ENCODE results near the gene SPNS1.

The SPNS1 gene

DNA sequence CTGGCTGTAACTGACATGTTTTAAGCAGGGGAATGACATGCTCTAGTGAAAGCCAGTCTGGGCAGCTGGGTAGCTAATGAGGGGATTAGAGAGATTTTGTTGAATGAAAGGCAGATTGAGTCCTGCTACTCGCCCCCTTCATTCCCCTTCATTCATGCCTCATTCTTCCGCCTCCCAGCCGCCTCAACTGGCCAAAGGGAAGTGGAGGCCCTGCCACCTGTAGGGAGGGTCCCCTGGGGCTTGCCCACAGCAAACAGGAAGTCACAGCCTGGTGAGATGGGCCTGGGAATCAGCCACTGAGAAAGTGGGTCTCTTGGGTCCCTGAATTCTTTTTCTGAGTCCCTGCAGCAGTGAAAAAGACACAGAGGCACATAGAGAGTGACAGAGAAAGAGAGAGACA lies 43.9 kb upstream of the SPNS1 start:
- peak overlapping the region in 2 of 3 experiments; percentile 12 to 31 for H3K27ac Mint-ChIP-seq
- no peaks in the 10 kb centered on the region for H3K9me3 Mint-ChIP-seq
- TF ChIP-seq, protein P1, sequence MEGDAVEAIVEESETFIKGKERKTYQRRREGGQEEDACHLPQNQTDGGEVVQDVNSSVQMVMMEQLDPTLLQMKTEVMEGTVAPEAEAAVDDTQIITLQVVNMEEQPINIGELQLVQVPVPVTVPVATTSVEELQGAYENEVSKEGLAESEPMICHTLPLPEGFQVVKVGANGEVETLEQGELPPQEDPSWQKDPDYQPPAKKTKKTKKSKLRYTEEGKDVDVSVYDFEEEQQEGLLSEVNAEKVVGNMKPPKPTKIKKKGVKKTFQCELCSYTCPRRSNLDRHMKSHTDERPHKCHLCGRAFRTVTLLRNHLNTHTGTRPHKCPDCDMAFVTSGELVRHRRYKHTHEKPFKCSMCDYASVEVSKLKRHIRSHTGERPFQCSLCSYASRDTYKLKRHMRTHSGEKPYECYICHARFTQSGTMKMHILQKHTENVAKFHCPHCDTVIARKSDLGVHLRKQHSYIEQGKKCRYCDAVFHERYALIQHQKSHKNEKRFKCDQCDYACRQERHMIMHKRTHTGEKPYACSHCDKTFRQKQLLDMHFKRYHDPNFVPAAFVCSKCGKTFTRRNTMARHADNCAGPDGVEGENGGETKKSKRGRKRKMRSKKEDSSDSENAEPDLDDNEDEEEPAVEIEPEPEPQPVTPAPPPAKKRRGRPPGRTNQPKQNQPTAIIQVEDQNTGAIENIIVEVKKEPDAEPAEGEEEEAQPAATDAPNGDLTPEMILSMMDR (IDR thresholded peaks at IDR 0.05; ENCODE audit: unreplicated experiment in 3 of 3): no peak
- H3K36me3 Mint-ChIP-seq (ENCODE audit: low read depth): no peaks in the 10 kb centered on the region
- peaks cover 4% of the 10 kb centered on the region for H3K4me1 Mint-ChIP-seq
- peaks cover 8% of the 10 kb centered on the region for H3K27me3 Mint-ChIP-seq (ENCODE audit: low read depth)
- H3K4me3 Mint-ChIP-seq: no peak overlapping the region

DNA sequence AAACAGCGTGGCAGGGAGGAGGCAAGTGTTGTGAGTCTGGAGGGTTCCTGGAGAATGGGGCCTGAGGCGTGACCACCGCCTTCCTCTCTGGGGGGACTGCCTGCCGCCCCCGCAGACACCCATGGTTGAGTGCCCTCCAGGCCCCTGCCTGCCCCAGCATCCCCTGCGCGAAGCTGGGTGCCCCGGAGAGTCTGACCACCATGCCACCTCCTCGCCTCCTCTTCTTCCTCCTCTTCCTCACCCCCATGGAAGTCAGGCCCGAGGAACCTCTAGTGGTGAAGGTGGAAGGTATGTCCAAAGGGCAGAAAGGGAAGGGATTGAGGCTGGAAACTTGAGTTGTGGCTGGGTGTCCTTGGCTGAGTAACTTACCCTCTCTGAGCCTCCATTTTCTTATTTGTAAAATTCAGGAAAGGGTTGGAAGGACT lies 42.8 kb upstream of the SPNS1 start, which contains the start of gene CD19:
TSS of gene CD19 (plus strand) at position 171 of the 425 bp plus-strand sequence. CDS start at position 201, 30 bp downstream.
- Mint-ChIP-seq H3K36me3 (ENCODE audit: low read depth) (no peaks in the 10 kb centered on the region), H3K27ac (peak within 1 kb of the TSS in 1 of 3 experiments; percentile 31), H3K4me3 (no peak within 1 kb of the TSS), H3K27me3 (ENCODE audit: low read depth) (peaks cover 8% of the 10 kb centered on the region), H3K4me1 (peaks cover 4% of the 10 kb centered on the region), H3K9me3 (no peaks in the 10 kb centered on the region)
- TF ChIP-seq, protein P1 (IDR thresholded peaks at IDR 0.05; ENCODE audit: unreplicated experiment in 3 of 3): no peak

DNA sequence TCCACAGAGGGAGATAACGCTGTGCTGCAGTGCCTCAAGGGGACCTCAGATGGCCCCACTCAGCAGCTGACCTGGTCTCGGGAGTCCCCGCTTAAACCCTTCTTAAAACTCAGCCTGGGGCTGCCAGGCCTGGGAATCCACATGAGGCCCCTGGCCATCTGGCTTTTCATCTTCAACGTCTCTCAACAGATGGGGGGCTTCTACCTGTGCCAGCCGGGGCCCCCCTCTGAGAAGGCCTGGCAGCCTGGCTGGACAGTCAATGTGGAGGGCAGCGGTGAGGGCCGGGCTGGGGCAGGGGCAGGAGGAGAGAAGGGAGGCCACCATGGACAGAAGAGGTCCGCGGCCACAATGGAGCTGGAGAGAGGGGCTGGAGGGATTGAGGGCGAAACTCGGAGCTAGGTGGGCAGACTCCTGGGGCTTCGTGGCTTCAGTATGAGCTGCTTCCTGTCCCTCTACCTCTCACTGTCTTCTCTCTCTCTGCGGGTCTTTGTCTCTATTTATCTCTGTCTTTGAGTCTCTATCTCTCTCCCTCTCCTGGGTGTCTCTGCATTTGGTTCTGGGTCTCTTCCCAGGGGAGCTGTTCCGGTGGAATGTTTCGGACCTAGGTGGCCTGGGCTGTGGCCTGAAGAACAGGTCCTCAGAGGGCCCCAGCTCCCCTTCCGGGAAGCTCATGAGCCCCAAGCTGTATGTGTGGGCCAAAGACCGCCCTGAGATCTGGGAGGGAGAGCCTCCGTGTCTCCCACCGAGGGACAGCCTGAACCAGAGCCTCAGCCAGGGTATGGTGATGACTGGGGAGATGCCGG lies 42.0 kb upstream of the SPNS1 start:
- no peaks in the 10 kb centered on the region for H3K36me3 Mint-ChIP-seq (ENCODE audit: low read depth)
- peaks cover 4% of the 10 kb centered on the region for H3K4me1 Mint-ChIP-seq
- H3K27me3 Mint-ChIP-seq (ENCODE audit: low read depth): peaks cover 8% of the 10 kb centered on the region
- H3K27ac Mint-ChIP-seq: no peak overlapping the region
- no peaks in the 10 kb centered on the region for H3K9me3 Mint-ChIP-seq
- no peak overlapping the region for H3K4me3 Mint-ChIP-seq
- TF ChIP-seq, protein P1 (IDR thresholded peaks at IDR 0.05; ENCODE audit: unreplicated experiment in 3 of 3): no peak

DNA sequence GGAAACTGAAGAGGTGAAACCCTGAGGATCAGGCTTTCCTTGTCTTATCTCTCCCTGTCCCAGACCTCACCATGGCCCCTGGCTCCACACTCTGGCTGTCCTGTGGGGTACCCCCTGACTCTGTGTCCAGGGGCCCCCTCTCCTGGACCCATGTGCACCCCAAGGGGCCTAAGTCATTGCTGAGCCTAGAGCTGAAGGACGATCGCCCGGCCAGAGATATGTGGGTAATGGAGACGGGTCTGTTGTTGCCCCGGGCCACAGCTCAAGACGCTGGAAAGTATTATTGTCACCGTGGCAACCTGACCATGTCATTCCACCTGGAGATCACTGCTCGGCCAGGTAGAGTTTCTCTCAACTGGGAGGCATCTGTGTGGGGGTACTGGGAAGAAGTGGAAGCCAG lies 41.4 kb upstream of the SPNS1 start:
- Mint-ChIP-seq H3K27ac (no peak overlapping the region), H3K9me3 (no peaks in the 10 kb centered on the region), H3K27me3 (ENCODE audit: low read depth) (peaks cover 8% of the 10 kb centered on the region), H3K36me3 (ENCODE audit: low read depth) (no peaks in the 10 kb centered on the region), H3K4me3 (no peak overlapping the region), H3K4me1 (peaks cover 4% of the 10 kb centered on the region)
- TF ChIP-seq, protein P1 (IDR thresholded peaks at IDR 0.05; ENCODE audit: unreplicated experiment in 3 of 3): no peak

DNA sequence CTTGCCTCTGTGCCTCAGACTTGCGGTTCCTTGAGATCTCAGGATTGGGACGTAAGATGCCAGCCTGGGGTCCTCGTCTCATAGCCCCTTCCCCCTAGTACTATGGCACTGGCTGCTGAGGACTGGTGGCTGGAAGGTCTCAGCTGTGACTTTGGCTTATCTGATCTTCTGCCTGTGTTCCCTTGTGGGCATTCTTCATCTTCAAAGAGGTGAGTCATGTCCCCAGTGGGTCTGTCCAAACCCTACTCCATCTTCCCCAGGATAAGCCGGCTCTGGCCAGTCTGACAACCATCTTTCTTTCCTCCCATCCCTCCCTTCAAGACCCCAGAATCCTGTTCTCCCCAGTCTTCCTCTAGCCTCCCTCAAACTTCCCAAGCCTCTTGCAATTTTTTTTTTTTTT lies 39.2 kb upstream of the SPNS1 start:
- H3K27ac Mint-ChIP-seq: no peak overlapping the region
- H3K36me3 Mint-ChIP-seq (ENCODE audit: low read depth): no peaks in the 10 kb centered on the region
- H3K9me3 Mint-ChIP-seq: no peaks in the 10 kb centered on the region
- TF ChIP-seq, protein P1 (IDR thresholded peaks at IDR 0.05; ENCODE audit: unreplicated experiment in 3 of 3): no peak
- H3K4me3 Mint-ChIP-seq: no peak overlapping the region
- H3K27me3 Mint-ChIP-seq (ENCODE audit: low read depth): peaks cover 8% of the 10 kb centered on the region
- peaks cover 4% of the 10 kb centered on the region for H3K4me1 Mint-ChIP-seq

Measured in nephron (organoid).